Neural cell (in vitro differentiated cells): ENCODE measurements around the gene CD40. TPM values are rescaled to one million over a fixed set of nuclear protein-coding genes. Genes with fewer than 3 reads are reported as not detected.

ENCODE experiments used
- H2AFZ ChIP-seq: fragments of 200-600, 300-800 bp; sonication (generic), shearing (Covaris generic); 2 replicates; pipeline ENCODE4 v1.6.0; 2014; ENCODE audit warnings: low read depth, mild to moderate bottlenecking, antibody characterized with exemption, low read length, moderate library complexity
- H3F3A ChIP-seq: fragments of 200-600 bp; shearing (Covaris generic); 2 replicates; pipeline ENCODE4 v1.6.1; 2016; ENCODE audit warnings: mild to moderate bottlenecking, moderate library complexity, mixed read lengths, antibody characterized with exemption, low read length; ENCODE audit not compliant: insufficient read depth, poor library complexity, severe bottlenecking
- H3K27ac ChIP-seq: fragments of 200-600, 300-800 bp; sonication (generic), shearing (Covaris generic); 2 replicates; pipeline ENCODE4 v1.5.1; 2014; ENCODE audit warnings: mild to moderate bottlenecking, low read length, moderate library complexity
- H3K27me3 ChIP-seq: fragments of 300-800, 200-600 bp; sonication (generic), shearing (Covaris generic); 2 replicates; pipeline ENCODE4 v1.6.0; 2014; ENCODE audit warnings: mild to moderate bottlenecking, low read depth, low read length, moderate library complexity; ENCODE audit not compliant: insufficient read depth
- H3K36me3 ChIP-seq: fragments of 300-800, 200-600 bp; sonication (generic), shearing (Covaris generic); 2 replicates; pipeline ENCODE4 v1.5.1; 2014; ENCODE audit warnings: mild to moderate bottlenecking, antibody characterized with exemption, low read length, moderate library complexity; ENCODE audit not compliant: insufficient read depth
- H3K4me2 ChIP-seq: fragments of 300-800, 200-600 bp; sonication (generic), shearing (Covaris generic); 2 replicates; pipeline ENCODE4 v1.6.0; 2014; ENCODE audit warnings: mild to moderate bottlenecking, low read length
- H3K4me3 ChIP-seq: fragments of 300-800, 200-600 bp; sonication (generic), shearing (Covaris generic); 2 replicates; pipeline ENCODE4 v1.5.1; 2014; ENCODE audit warnings: mild to moderate bottlenecking, low read length, moderate library complexity
- H3K79me2 ChIP-seq: fragments of 200-600 bp; shearing (Covaris generic); replicated peaks from 2 replicates; pipeline ENCODE4 v1.6.0; 2014; ENCODE audit warnings: mild to moderate bottlenecking, low read length, moderate library complexity; ENCODE audit not compliant: insufficient read depth
- H3K9ac ChIP-seq: fragments of 300-800, 200-600 bp; sonication (generic), shearing (Covaris generic); 2 replicates; pipeline ENCODE4 v1.6.1; 2016; ENCODE audit warnings: mild to moderate bottlenecking, low read length, mixed read lengths
- H3K9me2 ChIP-seq: fragments of 200-600 bp; shearing (Covaris generic); 2 replicates; pipeline ENCODE4 v1.6.1; 2016; ENCODE audit warnings: mild to moderate bottlenecking, low read length, mixed read lengths; ENCODE audit not compliant: insufficient read depth
- H3K9me3 ChIP-seq: fragments of 200-600, 300-800 bp; sonication (generic), shearing (Covaris generic); 2 replicates; pipeline ENCODE4 v1.6.1; 2016; ENCODE audit warnings: mild to moderate bottlenecking, mixed run types, low read length, moderate library complexity, mixed read lengths
- H4K20me1 ChIP-seq: fragments of 200-600 bp; shearing (Covaris generic); 2 replicates; pipeline ENCODE4 v1.6.1; 2016; ENCODE audit warnings: mild to moderate bottlenecking, mixed run types; ENCODE audit not compliant: insufficient read depth
- EP300 ChIP-seq: fragments of 450-650 bp; conservative IDR thresholded peaks from 2 replicates; pipeline ENCODE4 v1.6.1; 2014; ENCODE audit warnings: antibody characterized with exemption, mild to moderate bottlenecking, moderate library complexity; ENCODE audit not compliant: poor library complexity, severe bottlenecking
- EZH2 ChIP-seq: fragments of 200-600, 300-800 bp; shearing (Covaris generic), sonication (generic); IDR thresholded peaks from 2 replicates; pipeline ENCODE4 v1.6.1; 2014; ENCODE audit warnings: antibody characterized with exemption, low read length, borderline replicate concordance, mild to moderate bottlenecking; ENCODE audit not compliant: insufficient read depth, poor library complexity, severe bottlenecking
- MXI1 ChIP-seq: fragments of 450-650 bp; conservative IDR thresholded peaks from 2 replicates; pipeline ENCODE4 v1.6.1; 2014; ENCODE audit warnings: antibody characterized with exemption, mild to moderate bottlenecking; ENCODE audit not compliant: poor library complexity, severe bottlenecking
- POLR2AphosphoS5 ChIP-seq: IDR thresholded peaks from 2 replicates; pipeline ENCODE4 v1.6.1; 2012
- RAD21 ChIP-seq: fragments of 450-650 bp; conservative IDR thresholded peaks from 2 replicates; pipeline ENCODE4 v1.6.1; 2014; ENCODE audit warnings: antibody characterized with exemption, mild to moderate bottlenecking, moderate library complexity
- SMC3 ChIP-seq: fragments of 450-650 bp; conservative IDR thresholded peaks from 2 replicates; pipeline ENCODE4 v1.6.1; 2014; ENCODE audit warnings: antibody characterized with exemption, mild to moderate bottlenecking, moderate library complexity; ENCODE audit not compliant: poor library complexity
- TAF1 ChIP-seq: IDR thresholded peaks from 2 replicates; pipeline ENCODE4 v1.6.1; 2012; ENCODE audit warnings: low read depth
- polyA plus RNA-seq: library from polyadenylated mRNA; depleted of rRNA; stranded (reverse); fragments of >200 nt; gene quantifications from 2 replicates; pipeline ENCODE4 v1.2.3, GENCODE V29; 2014
- TF ChIP-seq, protein P1 (sequence below): fragments of 450-650 bp; IDR thresholded peaks from 2 replicates; pipeline ENCODE4 v1.5.1; 2014; ENCODE audit warnings: antibody characterized with exemption, mild to moderate bottlenecking, moderate library complexity; ENCODE audit not compliant: poor library complexity, severe bottlenecking
- TF ChIP-seq, protein P2 (sequence below): IDR thresholded peaks from 2 replicates; pipeline ENCODE4 v1.6.1; 2012; ENCODE audit warnings: borderline replicate concordance

CD40 gene
- polyA plus RNA-seq, 1 donor from 2014 or later: not detected

DNA sequence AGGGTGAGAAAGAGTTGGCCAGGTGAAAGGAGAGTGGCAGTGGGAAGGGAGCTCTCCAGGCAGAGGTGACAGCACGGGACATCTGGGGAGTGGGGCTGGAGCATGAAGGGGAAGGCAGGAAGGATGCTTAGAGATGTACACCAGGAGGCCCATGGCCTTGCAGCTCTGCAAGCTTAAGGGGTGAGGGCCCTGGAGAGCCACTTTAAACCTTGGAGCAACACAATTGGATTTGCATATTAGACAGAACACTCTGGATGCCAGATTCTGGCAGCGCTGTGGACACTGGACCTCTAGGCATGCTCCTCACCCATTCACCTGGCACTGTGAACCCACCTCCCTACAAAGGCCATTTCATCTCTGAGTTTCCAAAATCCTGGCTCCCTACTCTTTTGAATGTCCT is 3.7 kb upstream of the CD40 start:
- Histone ChIP-seq H2AFZ (no peak overlapping the region), H3K79me2 (no peaks in the 10 kb centered on the region), H3K4me2 (no peak overlapping the region), H3F3A (no peaks in the 10 kb centered on the region), H3K9me2 (no peaks in the 10 kb centered on the region), H3K4me3 (no peak overlapping the region), H3K27ac (no peak overlapping the region), H3K27me3 (no peaks in the 10 kb centered on the region), H3K9me3 (no peaks in the 10 kb centered on the region), H3K9ac (no peak overlapping the region), H4K20me1 (no peaks in the 10 kb centered on the region), H3K36me3 (no peaks in the 10 kb centered on the region)
- TF ChIP-seq POLR2AphosphoS5: no peak
- TF ChIP-seq RAD21: no peak
- no peak for TF ChIP-seq EP300
- TF ChIP-seq, protein P1, sequence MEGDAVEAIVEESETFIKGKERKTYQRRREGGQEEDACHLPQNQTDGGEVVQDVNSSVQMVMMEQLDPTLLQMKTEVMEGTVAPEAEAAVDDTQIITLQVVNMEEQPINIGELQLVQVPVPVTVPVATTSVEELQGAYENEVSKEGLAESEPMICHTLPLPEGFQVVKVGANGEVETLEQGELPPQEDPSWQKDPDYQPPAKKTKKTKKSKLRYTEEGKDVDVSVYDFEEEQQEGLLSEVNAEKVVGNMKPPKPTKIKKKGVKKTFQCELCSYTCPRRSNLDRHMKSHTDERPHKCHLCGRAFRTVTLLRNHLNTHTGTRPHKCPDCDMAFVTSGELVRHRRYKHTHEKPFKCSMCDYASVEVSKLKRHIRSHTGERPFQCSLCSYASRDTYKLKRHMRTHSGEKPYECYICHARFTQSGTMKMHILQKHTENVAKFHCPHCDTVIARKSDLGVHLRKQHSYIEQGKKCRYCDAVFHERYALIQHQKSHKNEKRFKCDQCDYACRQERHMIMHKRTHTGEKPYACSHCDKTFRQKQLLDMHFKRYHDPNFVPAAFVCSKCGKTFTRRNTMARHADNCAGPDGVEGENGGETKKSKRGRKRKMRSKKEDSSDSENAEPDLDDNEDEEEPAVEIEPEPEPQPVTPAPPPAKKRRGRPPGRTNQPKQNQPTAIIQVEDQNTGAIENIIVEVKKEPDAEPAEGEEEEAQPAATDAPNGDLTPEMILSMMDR: no peak
- TF ChIP-seq, protein P2, sequence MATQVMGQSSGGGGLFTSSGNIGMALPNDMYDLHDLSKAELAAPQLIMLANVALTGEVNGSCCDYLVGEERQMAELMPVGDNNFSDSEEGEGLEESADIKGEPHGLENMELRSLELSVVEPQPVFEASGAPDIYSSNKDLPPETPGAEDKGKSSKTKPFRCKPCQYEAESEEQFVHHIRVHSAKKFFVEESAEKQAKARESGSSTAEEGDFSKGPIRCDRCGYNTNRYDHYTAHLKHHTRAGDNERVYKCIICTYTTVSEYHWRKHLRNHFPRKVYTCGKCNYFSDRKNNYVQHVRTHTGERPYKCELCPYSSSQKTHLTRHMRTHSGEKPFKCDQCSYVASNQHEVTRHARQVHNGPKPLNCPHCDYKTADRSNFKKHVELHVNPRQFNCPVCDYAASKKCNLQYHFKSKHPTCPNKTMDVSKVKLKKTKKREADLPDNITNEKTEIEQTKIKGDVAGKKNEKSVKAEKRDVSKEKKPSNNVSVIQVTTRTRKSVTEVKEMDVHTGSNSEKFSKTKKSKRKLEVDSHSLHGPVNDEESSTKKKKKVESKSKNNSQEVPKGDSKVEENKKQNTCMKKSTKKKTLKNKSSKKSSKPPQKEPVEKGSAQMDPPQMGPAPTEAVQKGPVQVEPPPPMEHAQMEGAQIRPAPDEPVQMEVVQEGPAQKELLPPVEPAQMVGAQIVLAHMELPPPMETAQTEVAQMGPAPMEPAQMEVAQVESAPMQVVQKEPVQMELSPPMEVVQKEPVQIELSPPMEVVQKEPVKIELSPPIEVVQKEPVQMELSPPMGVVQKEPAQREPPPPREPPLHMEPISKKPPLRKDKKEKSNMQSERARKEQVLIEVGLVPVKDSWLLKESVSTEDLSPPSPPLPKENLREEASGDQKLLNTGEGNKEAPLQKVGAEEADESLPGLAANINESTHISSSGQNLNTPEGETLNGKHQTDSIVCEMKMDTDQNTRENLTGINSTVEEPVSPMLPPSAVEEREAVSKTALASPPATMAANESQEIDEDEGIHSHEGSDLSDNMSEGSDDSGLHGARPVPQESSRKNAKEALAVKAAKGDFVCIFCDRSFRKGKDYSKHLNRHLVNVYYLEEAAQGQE: no peak
- no peak for TF ChIP-seq SMC3
- TF ChIP-seq MXI1: no peak
- no peak for TF ChIP-seq TAF1
- TF ChIP-seq EZH2: no peak

DNA sequence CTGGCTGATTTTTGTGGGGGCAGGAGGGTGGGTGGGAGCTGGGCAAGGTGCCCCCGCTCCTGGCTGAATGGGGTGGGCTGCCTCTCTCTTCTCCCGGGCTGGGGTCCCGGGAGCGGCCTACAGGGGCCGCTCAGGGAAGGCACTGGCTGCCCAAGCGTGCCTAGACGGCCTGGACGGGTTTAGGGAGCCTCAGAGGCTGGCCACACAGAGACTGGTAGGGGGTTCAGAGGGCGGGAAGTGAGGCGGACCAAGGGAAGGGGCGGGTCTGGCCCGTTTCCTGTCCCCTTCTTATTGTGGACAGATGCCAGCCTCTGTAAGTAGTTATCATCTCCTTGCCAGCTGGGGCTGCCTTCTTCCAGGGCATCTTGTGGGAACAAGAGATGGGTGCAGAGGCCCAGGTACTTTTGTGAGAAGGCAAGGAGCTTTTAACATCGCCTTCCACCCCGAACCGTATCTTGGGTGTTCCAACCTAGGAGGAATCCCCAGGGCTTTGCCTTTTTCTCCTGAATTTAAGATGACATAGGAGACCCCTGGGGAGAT is 437 bp downstream of the CD40 start:
- Histone ChIP-seq H3K4me3 (no peak overlapping the region), H3K4me2 (no peak overlapping the region), H3K9ac (no peak overlapping the region), H3K27ac (no peak overlapping the region), H3K27me3 (no peaks in the 10 kb centered on the region), H4K20me1 (no peaks in the 10 kb centered on the region), H3K36me3 (no peaks in the 10 kb centered on the region), H3K9me3 (no peaks in the 10 kb centered on the region), H2AFZ (no peak overlapping the region), H3K9me2 (no peaks in the 10 kb centered on the region), H3K79me2 (no peaks in the 10 kb centered on the region), H3F3A (no peaks in the 10 kb centered on the region)
- no peak for TF ChIP-seq EZH2
- TF ChIP-seq, protein P2: no peak
- TF ChIP-seq, protein P1: no peak
- no peak for TF ChIP-seq MXI1
- no peak for TF ChIP-seq SMC3
- no peak for TF ChIP-seq EP300
- TF ChIP-seq TAF1: no peak
- TF ChIP-seq RAD21: no peak
- no peak for TF ChIP-seq POLR2AphosphoS5
